Fibroblast of pulmonary artery (primary cell): ENCODE measurements around the gene C17orf67.

Source experiments
- DNase-seq: peaks from one replicate; pipeline ENCODE4 v3.0.0-alpha.2; 2010; ENCODE audit warnings: low read depth
- H3K4me3 ChIP-seq: replicated peaks from 2 replicates; pipeline ENCODE4 v1.5.1; 2011; ENCODE audit warnings: low read depth, mild to moderate bottlenecking, control low read depth, low read length, moderate library complexity
- TF ChIP-seq, protein P1 (sequence below): IDR thresholded peaks from 2 replicates; pipeline ENCODE4 v1.5.1; 2011; ENCODE audit warnings: mild to moderate bottlenecking, control low read depth, low read length, inconsistent platforms; ENCODE audit errors: missing control alignments

Gene C17orf67

DNA sequence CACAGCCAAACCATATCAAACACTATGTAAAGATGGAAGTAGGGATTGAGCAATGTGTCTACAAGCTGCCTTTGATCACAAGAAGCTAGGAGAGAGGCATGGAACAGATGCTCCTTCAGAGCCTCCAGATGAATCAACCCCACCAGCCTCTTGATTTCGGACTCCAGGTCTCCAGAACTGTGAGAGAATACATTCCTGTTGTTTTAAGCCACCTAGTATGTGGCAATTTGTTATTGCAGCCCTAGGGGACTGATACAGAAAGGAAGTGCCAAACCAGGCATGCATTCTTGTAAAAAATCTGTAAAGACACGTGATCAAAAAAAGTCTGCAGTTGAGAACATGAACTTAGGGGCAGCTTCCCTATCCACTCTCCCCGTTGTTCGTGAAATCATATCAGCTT lies 91.1 kb downstream of the C17orf67 start:
- H3K4me3 ChIP-seq = no peak overlapping the region
- TF ChIP-seq, protein P1, sequence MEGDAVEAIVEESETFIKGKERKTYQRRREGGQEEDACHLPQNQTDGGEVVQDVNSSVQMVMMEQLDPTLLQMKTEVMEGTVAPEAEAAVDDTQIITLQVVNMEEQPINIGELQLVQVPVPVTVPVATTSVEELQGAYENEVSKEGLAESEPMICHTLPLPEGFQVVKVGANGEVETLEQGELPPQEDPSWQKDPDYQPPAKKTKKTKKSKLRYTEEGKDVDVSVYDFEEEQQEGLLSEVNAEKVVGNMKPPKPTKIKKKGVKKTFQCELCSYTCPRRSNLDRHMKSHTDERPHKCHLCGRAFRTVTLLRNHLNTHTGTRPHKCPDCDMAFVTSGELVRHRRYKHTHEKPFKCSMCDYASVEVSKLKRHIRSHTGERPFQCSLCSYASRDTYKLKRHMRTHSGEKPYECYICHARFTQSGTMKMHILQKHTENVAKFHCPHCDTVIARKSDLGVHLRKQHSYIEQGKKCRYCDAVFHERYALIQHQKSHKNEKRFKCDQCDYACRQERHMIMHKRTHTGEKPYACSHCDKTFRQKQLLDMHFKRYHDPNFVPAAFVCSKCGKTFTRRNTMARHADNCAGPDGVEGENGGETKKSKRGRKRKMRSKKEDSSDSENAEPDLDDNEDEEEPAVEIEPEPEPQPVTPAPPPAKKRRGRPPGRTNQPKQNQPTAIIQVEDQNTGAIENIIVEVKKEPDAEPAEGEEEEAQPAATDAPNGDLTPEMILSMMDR = no peak
- DNase-seq = no peak
